GM23338 (cell line): Measurements from ENCODE around the gene CD9. TPM values are rescaled to one million over a fixed set of nuclear protein-coding genes. Genes with fewer than 3 reads are reported as not detected.

ENCODE experiments used
- ATAC-seq: fragments of 200-7000 bp; cut with Tn5 transposase; 3 replicates; pipeline ENCODE4 v1.9.1; 2020
- DNase-seq: peaks from one replicate; pipeline ENCODE4 v3.0.0-alpha.2; 2015; ENCODE audit warnings: low spot score
- H2AFZ ChIP-seq: fragments of 200-600 bp; sonication (generic); 2 replicates; pipeline ENCODE4 v1.8.0; 2016; ENCODE audit warnings: antibody characterized with exemption, mild to moderate bottlenecking, moderate library complexity
- H3F3A ChIP-seq: fragments of 200-600 bp; sonication (generic); replicated peaks from 2 replicates; pipeline ENCODE4 v1.8.0; 2017; ENCODE audit warnings: antibody characterized with exemption, mixed run types, low read depth
- H3K27ac ChIP-seq: fragments of 200-600 bp; sonication (generic); 2 replicates; pipeline ENCODE4 v1.6.1; 2016; ENCODE audit warnings: low read depth
- H3K27me3 ChIP-seq: fragments of 200-600 bp; sonication (generic); 2 replicates; pipeline ENCODE4 v1.8.0; 2016; ENCODE audit warnings: mild to moderate bottlenecking, mixed run types, moderate library complexity; ENCODE audit not compliant: insufficient read depth
- H3K36me3 ChIP-seq: fragments of 200-600 bp; sonication (generic); 2 replicates; pipeline ENCODE4 v1.8.0; 2016; ENCODE audit warnings: mild to moderate bottlenecking; ENCODE audit not compliant: insufficient read depth
- H3K4me1 ChIP-seq: fragments of 200-600 bp; sonication (generic); 2 replicates; pipeline ENCODE4 v1.8.0; 2016; ENCODE audit warnings: mild to moderate bottlenecking, moderate library complexity; ENCODE audit not compliant: insufficient read depth
- H3K4me2 ChIP-seq: fragments of 200-600 bp; sonication (generic); 2 replicates; pipeline ENCODE4 v1.7.1; 2017; ENCODE audit warnings: mixed run types
- H3K4me3 ChIP-seq: fragments of 200-600 bp; sonication (generic); 2 replicates; pipeline ENCODE4 v1.6.1; 2016; ENCODE audit warnings: mixed run types
- H3K79me2 ChIP-seq: fragments of 200-600 bp; sonication (generic); replicated peaks from 2 replicates; pipeline ENCODE4 v1.8.0; 2017; ENCODE audit warnings: mild to moderate bottlenecking; ENCODE audit not compliant: insufficient read depth
- H3K9me2 ChIP-seq: fragments of 200-600 bp; sonication (generic); 2 replicates; pipeline ENCODE4 v1.8.0; 2017; ENCODE audit not compliant: insufficient read depth
- H4K20me1 ChIP-seq: fragments of 200-600 bp; sonication (generic); replicated peaks from 2 replicates; pipeline ENCODE4 v1.8.0; 2017; ENCODE audit warnings: mild to moderate bottlenecking; ENCODE audit not compliant: insufficient read depth
- H3K27ac Mint-ChIP-seq: 2 replicates; pipeline ENCODE4 v1.8.0; 2020; ENCODE audit warnings: inconsistent platforms, mild to moderate bottlenecking, moderate library complexity, mixed read lengths
- H3K27me3 Mint-ChIP-seq: 3 replicates; pipeline ENCODE4 v1.8.0; 2022; ENCODE audit warnings: low read depth, mild to moderate bottlenecking, moderate library complexity, mixed read lengths, inconsistent platforms; ENCODE audit not compliant: insufficient read depth, poor library complexity
- H3K36me3 Mint-ChIP-seq: 3 replicates; pipeline ENCODE4 v1.8.0; 2021; ENCODE audit warnings: low read depth, mild to moderate bottlenecking, inconsistent platforms, moderate library complexity, mixed read lengths
- H3K4me1 Mint-ChIP-seq: 3 replicates; pipeline ENCODE4 v1.8.0; 2020; ENCODE audit warnings: mild to moderate bottlenecking, inconsistent platforms, mixed read lengths
- H3K4me3 Mint-ChIP-seq: 3 replicates; pipeline ENCODE4 v1.8.0; 2021; ENCODE audit warnings: moderate library complexity, mild to moderate bottlenecking, inconsistent platforms, mixed read lengths
- H3K9me3 Mint-ChIP-seq: 3 replicates; pipeline ENCODE4 v1.8.0; 2020; ENCODE audit warnings: moderate library complexity, mild to moderate bottlenecking, inconsistent platforms, mixed read lengths
- CTCF ChIP-seq, 2 experiments: fragments of 200-600 bp in 1 of 2; sonication (generic) in 1 of 2; conservative IDR thresholded peaks; 2 replicates each; pipeline versions ENCODE4 v1.5.1 to v1.6.1; 2016 to 2017; ENCODE audit warnings: antibody characterized with exemption in 2 of 2, low read depth in 2 of 2, mild to moderate bottlenecking in 2 of 2, moderate library complexity in 1 of 2
- EZH2 ChIP-seq: fragments of 200-600 bp; sonication (generic); IDR thresholded peaks from one replicate; pipeline ENCODE4 v1.8.0; 2017; ENCODE audit warnings: antibody characterized with exemption, mild to moderate bottlenecking, low read depth; ENCODE audit not compliant: unreplicated experiment
- EZH2phosphoT487 ChIP-seq: fragments of 200-600 bp; sonication (generic); IDR thresholded peaks from one replicate; pipeline ENCODE4 v1.8.1; 2018; ENCODE audit warnings: antibody characterized with exemption; ENCODE audit not compliant: unreplicated experiment
- JUNB ChIP-seq: IDR thresholded peaks from one replicate; pipeline ENCODE4 v1.6.1; 2016; ENCODE audit warnings: antibody characterized with exemption; ENCODE audit not compliant: unreplicated experiment
- NANOG ChIP-seq: IDR thresholded peaks from 2 replicates; pipeline ENCODE4 v1.6.1; 2016; ENCODE audit warnings: antibody characterized with exemption, borderline replicate concordance
- POLR2AphosphoS5 ChIP-seq: IDR thresholded peaks from 2 replicates; pipeline ENCODE4 v1.6.1; 2016; ENCODE audit warnings: antibody characterized with exemption, low read depth
- REST ChIP-seq: IDR thresholded peaks from one replicate; pipeline ENCODE4 v1.6.1; 2018; ENCODE audit warnings: antibody characterized with exemption; ENCODE audit not compliant: unreplicated experiment
- ZNF331 ChIP-seq: fragments of 250-450 bp; sonication (Bioruptor Pico); IDR thresholded peaks from 2 replicates; pipeline ENCODE4 v1.5.0; 2020; ENCODE audit warnings: low read depth, mild to moderate bottlenecking, moderate library complexity
- polyA plus RNA-seq: library from polyadenylated mRNA; unstranded; fragments of >200 nt; fragmentation: Nextera tagmentation; extraction: Ambion mirVana; gene quantifications from 2 replicates; pipeline ENCODE4 v1.2.1, GENCODE V29; 2016
- total RNA-seq: library from RNA; depleted of rRNA; stranded (reverse); fragments of >200 nt; shearing (Covaris generic); gene quantifications from 2 replicates; pipeline ENCODE4 v1.2.3, GENCODE V29; 2014

Gene CD9
- total and polyA plus RNA-seq, 2 experiments from 2014 or later: 222 to 251 TPM

- H3K4me2 ChIP-seq: no peak overlapping the region
- Mint-ChIP-seq H3K4me3 (no peak overlapping the region), H3K9me3 (peaks cover 3% of the 10 kb centered on the region; the same call in 1 of the 3 replicates), H3K36me3 (no peaks in the 10 kb centered on the region), H3K27me3 (peaks cover 12% of the 10 kb centered on the region), H3K4me1 (peaks cover 15% of the 10 kb centered on the region), H3K27ac (no peak overlapping the region)
- no peaks in the 10 kb centered on the region for H4K20me1 ChIP-seq
- H3K4me1 ChIP-seq: peaks cover 10% of the 10 kb centered on the region
- no peaks in the 10 kb centered on the region for H3F3A ChIP-seq
- H3K79me2 ChIP-seq: no peaks in the 10 kb centered on the region
- no peak for TF ChIP-seq JUNB
- no peak for TF ChIP-seq NANOG
- TF ChIP-seq REST: no peak
- TF ChIP-seq CTCF (conservative IDR thresholded peaks at IDR 0.05; ENCODE audit: low read depth in 2 of 2): no peak
- no peaks in the 10 kb centered on the region for H3K9me2 ChIP-seq
- no peak for ATAC-seq
- no peak overlapping the region for H3K27ac ChIP-seq
- no peak for DNase-seq
- H3K27me3 ChIP-seq: no peaks in the 10 kb centered on the region
- no peak overlapping the region for H3K4me3 ChIP-seq
- H2AFZ ChIP-seq: 0 out of 2 replicates have a peak overlapping the region, but pooled peaks have one; percentile 52
- no peaks in the 10 kb centered on the region for H3K36me3 ChIP-seq
Measured at GRCh38 chr12:6180268-6181051, 19.7 kb upstream of the CD9 start.

DNA sequence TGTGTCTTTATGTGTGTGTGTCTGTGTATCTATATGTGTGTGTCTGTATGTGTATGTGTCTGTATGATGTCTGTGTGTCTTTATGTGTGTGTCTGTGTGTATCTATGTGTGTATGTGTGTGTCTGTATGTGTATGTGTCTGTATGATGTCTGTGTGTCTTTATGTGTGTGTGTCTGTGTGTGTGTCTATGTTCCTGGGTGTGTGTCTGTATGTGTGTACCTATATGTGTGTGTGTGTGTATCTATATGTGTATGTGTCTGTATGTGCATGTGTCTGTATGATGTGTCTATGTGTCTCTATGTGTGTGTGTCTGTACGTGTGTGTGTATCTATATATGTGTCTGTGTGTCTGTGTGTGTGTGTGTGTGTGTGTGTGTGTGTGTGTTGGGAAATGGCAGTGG lies 19.0 kb upstream of the CD9 start:
- Histone ChIP-seq H3K4me1 (peaks cover 10% of the 10 kb centered on the region), H3K36me3 (no peaks in the 10 kb centered on the region), H3K4me2 (no peak overlapping the region), H3K79me2 (no peaks in the 10 kb centered on the region), H3K27ac (no peak overlapping the region), H3F3A (no peaks in the 10 kb centered on the region), H3K27me3 (no peaks in the 10 kb centered on the region), H3K9me2 (no peaks in the 10 kb centered on the region), H3K4me3 (no peak overlapping the region), H4K20me1 (no peaks in the 10 kb centered on the region), H2AFZ (no peak overlapping the region)
- DNase-seq (no peak), ATAC-seq (no peak)
- no peak for TF ChIP-seq ZNF331 (CRISPR knock-in tag)
- no peak for TF ChIP-seq POLR2AphosphoS5
- TF ChIP-seq EZH2: no peak
- TF ChIP-seq JUNB: no peak
- no peak for TF ChIP-seq EZH2phosphoT487
- Mint-ChIP-seq H3K36me3 (no peaks in the 10 kb centered on the region), H3K27me3 (peaks cover 12% of the 10 kb centered on the region), H3K4me3 (no peak overlapping the region), H3K27ac (no peak overlapping the region), H3K4me1 (peaks cover 15% of the 10 kb centered on the region), H3K9me3 (peaks cover 3% of the 10 kb centered on the region; the same call in 1 of the 3 replicates)
